Activated T-helper 2 cell treated with anti-CD3 and anti-CD28 coated beads, Interferon-gamma antibody, Interleukin-2, Interleukin-4, amounts not matched to agents 10 μg/mL and 5 μg/mL and 100 μg/mL, durations not matched to agents 14 hours and 24 hours and 36 hours (primary cell): ENCODE measurements around the gene LIPC. TPM values are rescaled to one million over a fixed set of nuclear protein-coding genes. Genes with fewer than 3 reads are reported as not detected.

ENCODE experiments used
- DNase-seq: peaks from one replicate; pipeline ENCODE4 v3.0.0; 2021; ENCODE audit warnings: low spot score
- H3K27ac Mint-ChIP-seq: one replicate; pipeline ENCODE4 v1.8.0; 2021; ENCODE audit warnings: mixed read lengths
- H3K27me3 Mint-ChIP-seq: one replicate; pipeline ENCODE4 v1.8.0; 2021; ENCODE audit warnings: low read depth, mixed read lengths
- H3K36me3 Mint-ChIP-seq: one replicate; pipeline ENCODE4 v1.8.0; 2021; ENCODE audit warnings: low read depth, mixed read lengths
- H3K4me1 Mint-ChIP-seq: one replicate; pipeline ENCODE4 v1.8.0; 2021; ENCODE audit warnings: low read depth, mixed read lengths
- H3K4me3 Mint-ChIP-seq: one replicate; pipeline ENCODE4 v1.8.0; 2021; ENCODE audit warnings: low read depth, mild to moderate bottlenecking, moderate library complexity, mixed read lengths
- H3K9me3 Mint-ChIP-seq: one replicate; pipeline ENCODE4 v1.8.0; 2021; ENCODE audit warnings: mixed read lengths
- intact Hi-C: fragments of 100-400 bp; cut with micrococcal nuclease; formaldehyde crosslinking; loops from one replicate; pipeline ENCODE4 v1.15.1; 2023
- total RNA-seq: library from RNA; stranded (reverse); gene quantifications from 2 replicates; pipeline ENCODE4 v1.2.3, GENCODE V29; 2022

LIPC gene
- total RNA-seq, 1 donor from 2014 or later = 1.7 TPM

- H3K36me3 Mint-ChIP-seq = peaks cover 4% of the 10 kb centered on the region
- intact Hi-C loops = no loop called here
- peaks cover 22% of the 10 kb centered on the region for H3K4me1 Mint-ChIP-seq
- no peaks in the 10 kb centered on the region for H3K27me3 Mint-ChIP-seq
- H3K9me3 Mint-ChIP-seq = no peaks in the 10 kb centered on the region
- no peak for DNase-seq
- peak overlapping the region; percentile 81 for H3K4me3 Mint-ChIP-seq
- H3K27ac Mint-ChIP-seq = peak overlapping the region; percentile 88
Observed at GRCh38 chr15:58410353-58410752, 21.4 kb upstream of the LIPC start.

GRCh38 chr15:58413253-58413652, 18.5 kb upstream of the LIPC start:
- H3K27me3 Mint-ChIP-seq = no peaks in the 10 kb centered on the region
- H3K4me3 Mint-ChIP-seq = no peak overlapping the region
- DNase-seq = no peak
- peaks cover 22% of the 10 kb centered on the region for H3K4me1 Mint-ChIP-seq
- no peak overlapping the region for H3K27ac Mint-ChIP-seq
- intact Hi-C loops = no loop called here
- H3K9me3 Mint-ChIP-seq = peaks cover 11% of the 10 kb centered on the region
- peaks cover 4% of the 10 kb centered on the region for H3K36me3 Mint-ChIP-seq

GRCh38 chr15:58415636-58416035, 16.2 kb upstream of the LIPC start:
- no peak overlapping the region for H3K27ac Mint-ChIP-seq
- intact Hi-C loops = no loop called here

GRCh38 chr15:58416963-58417362, 14.8 kb upstream of the LIPC start:
- H3K36me3 Mint-ChIP-seq = peaks cover 4% of the 10 kb centered on the region
- H3K4me3 Mint-ChIP-seq = no peak overlapping the region
- H3K4me1 Mint-ChIP-seq = peaks cover 14% of the 10 kb centered on the region
- no peak for DNase-seq
- H3K27ac Mint-ChIP-seq = no peak overlapping the region
- intact Hi-C loops = no loop called here
- H3K9me3 Mint-ChIP-seq = peaks cover 11% of the 10 kb centered on the region
- no peaks in the 10 kb centered on the region for H3K27me3 Mint-ChIP-seq

More at GRCh38 chr15:58415636-58416035, 16.2 kb upstream of the LIPC start:
- no peak for DNase-seq
- Mint-ChIP-seq H3K36me3 (peaks cover 4% of the 10 kb centered on the region), H3K4me1 (peaks cover 14% of the 10 kb centered on the region), H3K9me3 (peaks cover 11% of the 10 kb centered on the region), H3K4me3 (no peak overlapping the region), H3K27me3 (no peaks in the 10 kb centered on the region)

- H3K4me1 Mint-ChIP-seq = peaks cover 12% of the 10 kb centered on the region
- H3K36me3 Mint-ChIP-seq = peaks cover 4% of the 10 kb centered on the region
- no peak overlapping the region for H3K4me3 Mint-ChIP-seq
- intact Hi-C loops = no loop called here
- peaks cover 11% of the 10 kb centered on the region for H3K9me3 Mint-ChIP-seq
- H3K27me3 Mint-ChIP-seq = no peaks in the 10 kb centered on the region
- DNase-seq = no peak
- no peak overlapping the region for H3K27ac Mint-ChIP-seq
Observed at GRCh38 chr15:58418135-58418534, 13.7 kb upstream of the LIPC start.

GRCh38 chr15:58419803-58420524, 11.8 kb upstream of the LIPC start:
- H3K27ac Mint-ChIP-seq = no peak overlapping the region
- no peaks in the 10 kb centered on the region for H3K27me3 Mint-ChIP-seq
- peaks cover 12% of the 10 kb centered on the region for H3K4me1 Mint-ChIP-seq
- DNase-seq = no peak
- peaks cover 11% of the 10 kb centered on the region for H3K9me3 Mint-ChIP-seq
- no peaks in the 10 kb centered on the region for H3K36me3 Mint-ChIP-seq
- intact Hi-C loops = no loop called here
- H3K4me3 Mint-ChIP-seq = no peak overlapping the region

- no peak overlapping the region for H3K4me3 Mint-ChIP-seq
- peaks cover 11% of the 10 kb centered on the region for H3K9me3 Mint-ChIP-seq
- no peak overlapping the region for H3K27ac Mint-ChIP-seq
- DNase-seq = no peak
- H3K4me1 Mint-ChIP-seq = peaks cover 12% of the 10 kb centered on the region
- H3K36me3 Mint-ChIP-seq = no peaks in the 10 kb centered on the region
- intact Hi-C loops = no loop called here
- no peaks in the 10 kb centered on the region for H3K27me3 Mint-ChIP-seq
Observed at GRCh38 chr15:58420579-58421043, 11.2 kb upstream of the LIPC start.

GRCh38 chr15:58423205-58423604, 8.6 kb upstream of the LIPC start:
- intact Hi-C loops = no loop called here
- H3K27ac Mint-ChIP-seq = no peak overlapping the region
- no peak for DNase-seq
- H3K4me1 Mint-ChIP-seq = peaks cover 12% of the 10 kb centered on the region
- no peaks in the 10 kb centered on the region for H3K36me3 Mint-ChIP-seq
- H3K4me3 Mint-ChIP-seq = no peak overlapping the region
- H3K9me3 Mint-ChIP-seq = no peaks in the 10 kb centered on the region
- H3K27me3 Mint-ChIP-seq = no peaks in the 10 kb centered on the region

GRCh38 chr15:58423831-58424608, 7.8 kb upstream of the LIPC start:
- no peak for DNase-seq
- H3K4me3 Mint-ChIP-seq = no peak overlapping the region
- intact Hi-C loops = no loop called here
- no peak overlapping the region for H3K27ac Mint-ChIP-seq
- no peaks in the 10 kb centered on the region for H3K27me3 Mint-ChIP-seq
- peaks cover 12% of the 10 kb centered on the region for H3K4me1 Mint-ChIP-seq
- H3K36me3 Mint-ChIP-seq = no peaks in the 10 kb centered on the region
- H3K9me3 Mint-ChIP-seq = no peaks in the 10 kb centered on the region

GRCh38 chr15:58424722-58425121, 7.1 kb upstream of the LIPC start:
- no peak overlapping the region for H3K4me3 Mint-ChIP-seq
- H3K36me3 Mint-ChIP-seq = no peaks in the 10 kb centered on the region
- H3K4me1 Mint-ChIP-seq = peaks cover 12% of the 10 kb centered on the region
- H3K9me3 Mint-ChIP-seq = no peaks in the 10 kb centered on the region
- intact Hi-C loops = no loop called here
- no peak for DNase-seq
- no peak overlapping the region for H3K27ac Mint-ChIP-seq
- H3K27me3 Mint-ChIP-seq = no peaks in the 10 kb centered on the region

- no peak overlapping the region for H3K4me3 Mint-ChIP-seq
- H3K27ac Mint-ChIP-seq = no peak overlapping the region
- no peaks in the 10 kb centered on the region for H3K27me3 Mint-ChIP-seq
- peaks cover 11% of the 10 kb centered on the region for H3K4me1 Mint-ChIP-seq
- intact Hi-C loops = no loop called here
- DNase-seq = no peak
- H3K36me3 Mint-ChIP-seq = no peaks in the 10 kb centered on the region
- H3K9me3 Mint-ChIP-seq = no peaks in the 10 kb centered on the region
Observed at GRCh38 chr15:58425185-58425584, 6.6 kb upstream of the LIPC start.

- Mint-ChIP-seq H3K27ac (no peak overlapping the region), H3K4me3 (no peak overlapping the region), H3K27me3 (no peaks in the 10 kb centered on the region), H3K4me1 (peaks cover 6% of the 10 kb centered on the region), H3K9me3 (no peaks in the 10 kb centered on the region), H3K36me3 (no peaks in the 10 kb centered on the region)
- no peak for DNase-seq
- intact Hi-C loops = no loop called here
Observed at GRCh38 chr15:58425834-58426233, 6.0 kb upstream of the LIPC start.

GRCh38 chr15:58426501-58426900, 5.3 kb upstream of the LIPC start:
- peaks cover 4% of the 10 kb centered on the region for H3K4me1 Mint-ChIP-seq
- H3K36me3 Mint-ChIP-seq = no peaks in the 10 kb centered on the region
- no peak overlapping the region for H3K27ac Mint-ChIP-seq
- intact Hi-C loops = no loop called here
- H3K27me3 Mint-ChIP-seq = no peaks in the 10 kb centered on the region
- H3K4me3 Mint-ChIP-seq = no peak overlapping the region
- no peaks in the 10 kb centered on the region for H3K9me3 Mint-ChIP-seq
- no peak for DNase-seq
